Measurements from ENCODE around the gene SEMA3A.

The SEMA3A gene

DNA sequence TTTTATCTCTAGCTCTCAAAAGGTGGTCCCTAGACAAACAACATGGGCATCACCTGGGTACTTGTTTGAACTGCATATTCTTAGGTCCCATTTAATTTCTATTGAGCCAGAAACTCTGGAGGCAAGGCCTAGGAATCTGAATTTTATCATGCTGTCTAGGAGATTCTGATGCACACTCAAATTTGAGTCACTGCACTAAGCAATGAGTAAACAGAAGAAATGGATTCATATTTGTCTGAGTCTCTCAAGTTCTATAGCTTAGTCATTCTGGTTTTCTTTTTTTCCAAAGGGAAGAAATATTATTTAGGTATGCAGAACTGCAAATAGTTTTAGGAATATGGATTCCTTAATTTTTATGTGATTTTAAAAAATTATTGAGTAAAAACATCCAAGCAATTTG, 185.5 kb downstream of the SEMA3A start:
- Histone ChIP-seq H3K9me3 (ENCODE audit: control insufficient read depth in 1 of 2, low read length in 2 of 2) (no peaks in the 10 kb centered on the region), H3K36me3 (ENCODE audit: control insufficient read depth in 1 of 2, insufficient read depth in 2 of 2, low read length in 2 of 2) (no peaks in the 10 kb centered on the region), H3K4me1 (ENCODE audit: control insufficient read depth in 1 of 2, insufficient read depth in 2 of 2, low read length in 2 of 2) (no peaks in the 10 kb centered on the region), H3K27me3 (ENCODE audit: control insufficient read depth in 1 of 2, insufficient read depth in 2 of 2, low read length in 2 of 2) (no peaks in the 10 kb centered on the region), H3K4me3 (ENCODE audit: low read depth in 1 of 2, low read length in 2 of 2) (no peak overlapping the region), H3K27ac (ENCODE audit: low read depth, low read length) (no peak overlapping the region), H3K9ac (ENCODE audit: low read depth in 1 of 2, low read length in 2 of 2) (no peak overlapping the region)

DNA sequence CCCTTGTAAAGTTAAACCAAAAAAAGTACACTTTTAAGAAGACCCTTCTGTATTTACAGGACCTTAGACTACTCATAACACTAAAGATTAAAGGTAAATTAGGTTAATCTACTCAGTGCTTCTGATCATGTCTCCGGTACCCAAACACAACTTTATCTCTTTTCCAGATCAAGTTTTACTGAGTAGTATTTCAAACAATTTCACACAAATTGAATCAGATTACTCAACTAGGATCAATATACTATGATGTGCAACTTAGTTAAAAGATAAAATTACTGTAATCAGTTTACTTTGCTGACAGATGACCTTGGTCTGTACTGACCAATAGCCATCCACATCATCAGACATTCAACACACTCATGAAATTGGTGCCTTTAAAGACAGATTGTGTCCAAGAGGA, 191.4 kb downstream of the SEMA3A start:
- Histone ChIP-seq H3K9me3 (ENCODE audit: control insufficient read depth in 1 of 2, low read length in 2 of 2) (no peaks in the 10 kb centered on the region), H3K36me3 (ENCODE audit: control insufficient read depth in 1 of 2, insufficient read depth in 2 of 2, low read length in 2 of 2) (no peaks in the 10 kb centered on the region), H3K4me3 (ENCODE audit: low read depth in 1 of 2, low read length in 2 of 2) (no peak overlapping the region), H3K27me3 (ENCODE audit: control insufficient read depth in 1 of 2, insufficient read depth in 2 of 2, low read length in 2 of 2) (no peaks in the 10 kb centered on the region), H3K9ac (ENCODE audit: low read depth in 1 of 2, low read length in 2 of 2) (no peak overlapping the region), H3K27ac (ENCODE audit: low read depth, low read length) (no peak overlapping the region), H3K4me1 (ENCODE audit: control insufficient read depth in 1 of 2, insufficient read depth in 2 of 2, low read length in 2 of 2) (no peaks in the 10 kb centered on the region)

GRCh38 chr7:84002348-84002747, 192.2 kb downstream of the SEMA3A start:
- Histone ChIP-seq H3K9ac (ENCODE audit: low read depth in 1 of 2, low read length in 2 of 2) (no peak overlapping the region), H3K36me3 (ENCODE audit: control insufficient read depth in 1 of 2, insufficient read depth in 2 of 2, low read length in 2 of 2) (no peaks in the 10 kb centered on the region), H3K4me1 (ENCODE audit: control insufficient read depth in 1 of 2, insufficient read depth in 2 of 2, low read length in 2 of 2) (no peaks in the 10 kb centered on the region), H3K27me3 (ENCODE audit: control insufficient read depth in 1 of 2, insufficient read depth in 2 of 2, low read length in 2 of 2) (no peaks in the 10 kb centered on the region), H3K27ac (ENCODE audit: low read depth, low read length) (no peak overlapping the region), H3K4me3 (ENCODE audit: low read depth in 1 of 2, low read length in 2 of 2) (no peak overlapping the region), H3K9me3 (ENCODE audit: control insufficient read depth in 1 of 2, low read length in 2 of 2) (no peaks in the 10 kb centered on the region)

GRCh38 chr7:83996879-83997278, 197.7 kb downstream of the SEMA3A start:
- H3K9me3 ChIP-seq (ENCODE audit: control insufficient read depth in 1 of 2, low read length in 2 of 2), result no peaks in the 10 kb centered on the region
- H3K27me3 ChIP-seq (ENCODE audit: control insufficient read depth in 1 of 2, insufficient read depth in 2 of 2, low read length in 2 of 2), result no peaks in the 10 kb centered on the region
- H3K36me3 ChIP-seq (ENCODE audit: control insufficient read depth in 1 of 2, insufficient read depth in 2 of 2, low read length in 2 of 2), result no peaks in the 10 kb centered on the region
- no peak overlapping the region for H3K9ac ChIP-seq (ENCODE audit: low read depth in 1 of 2, low read length in 2 of 2)
- no peak overlapping the region for H3K27ac ChIP-seq (ENCODE audit: low read depth, low read length)
- no peak overlapping the region for H3K4me3 ChIP-seq (ENCODE audit: low read depth in 1 of 2, low read length in 2 of 2)
- H3K4me1 ChIP-seq (ENCODE audit: control insufficient read depth in 1 of 2, insufficient read depth in 2 of 2, low read length in 2 of 2), result no peaks in the 10 kb centered on the region

DNA sequence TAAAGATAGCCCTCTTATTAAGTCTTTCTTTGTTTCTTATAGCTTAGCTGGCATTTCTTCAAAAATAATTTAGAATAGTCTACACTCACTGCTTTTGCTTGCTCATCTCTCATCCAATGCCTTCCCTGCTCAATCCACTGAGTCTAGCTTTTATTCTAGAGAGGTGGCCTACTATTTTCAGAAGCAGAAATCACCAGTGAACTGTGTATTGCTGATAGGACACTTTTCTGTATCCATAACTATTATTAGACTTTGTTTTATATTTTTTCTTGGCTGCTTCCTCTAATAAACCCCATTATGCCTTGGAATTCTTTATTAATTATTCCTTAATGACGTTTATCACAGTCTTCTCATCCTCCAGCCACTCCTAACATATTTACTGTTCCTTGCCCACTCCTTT, 206.8 kb downstream of the SEMA3A start:
- no peaks in the 10 kb centered on the region for H3K27me3 ChIP-seq (ENCODE audit: control insufficient read depth in 1 of 2, insufficient read depth in 2 of 2, low read length in 2 of 2)
- no peaks in the 10 kb centered on the region for H3K4me1 ChIP-seq (ENCODE audit: control insufficient read depth in 1 of 2, insufficient read depth in 2 of 2, low read length in 2 of 2)
- H3K9ac ChIP-seq (ENCODE audit: low read depth in 1 of 2, low read length in 2 of 2), result no peak overlapping the region
- no peak overlapping the region for H3K27ac ChIP-seq (ENCODE audit: low read depth, low read length)
- H3K9me3 ChIP-seq (ENCODE audit: control insufficient read depth in 1 of 2, low read length in 2 of 2), result no peaks in the 10 kb centered on the region
- no peaks in the 10 kb centered on the region for H3K36me3 ChIP-seq (ENCODE audit: control insufficient read depth in 1 of 2, insufficient read depth in 2 of 2, low read length in 2 of 2)
- no peak overlapping the region for H3K4me3 ChIP-seq (ENCODE audit: low read depth in 1 of 2, low read length in 2 of 2)

GRCh38 chr7:83985821-83986220, 208.8 kb downstream of the SEMA3A start:
- Histone ChIP-seq H3K4me3 (ENCODE audit: low read depth in 1 of 2, low read length in 2 of 2) (no peak overlapping the region), H3K36me3 (ENCODE audit: control insufficient read depth in 1 of 2, insufficient read depth in 2 of 2, low read length in 2 of 2) (no peaks in the 10 kb centered on the region), H3K27me3 (ENCODE audit: control insufficient read depth in 1 of 2, insufficient read depth in 2 of 2, low read length in 2 of 2) (no peaks in the 10 kb centered on the region), H3K9me3 (ENCODE audit: control insufficient read depth in 1 of 2, low read length in 2 of 2) (no peaks in the 10 kb centered on the region), H3K4me1 (ENCODE audit: control insufficient read depth in 1 of 2, insufficient read depth in 2 of 2, low read length in 2 of 2) (no peaks in the 10 kb centered on the region), H3K27ac (ENCODE audit: low read depth, low read length) (no peak overlapping the region), H3K9ac (ENCODE audit: low read depth in 1 of 2, low read length in 2 of 2) (no peak overlapping the region)

GRCh38 chr7:83984591-83984990, 210.0 kb downstream of the SEMA3A start:
- no peaks in the 10 kb centered on the region for H3K27me3 ChIP-seq (ENCODE audit: control insufficient read depth in 1 of 2, insufficient read depth in 2 of 2, low read length in 2 of 2)
- no peaks in the 10 kb centered on the region for H3K9me3 ChIP-seq (ENCODE audit: control insufficient read depth in 1 of 2, low read length in 2 of 2)
- H3K27ac ChIP-seq (ENCODE audit: low read depth, low read length), result no peak overlapping the region
- H3K36me3 ChIP-seq (ENCODE audit: control insufficient read depth in 1 of 2, insufficient read depth in 2 of 2, low read length in 2 of 2), result no peaks in the 10 kb centered on the region
- no peak overlapping the region for H3K9ac ChIP-seq (ENCODE audit: low read depth in 1 of 2, low read length in 2 of 2)
- H3K4me3 ChIP-seq (ENCODE audit: low read depth in 1 of 2, low read length in 2 of 2), result no peak overlapping the region
- no peaks in the 10 kb centered on the region for H3K4me1 ChIP-seq (ENCODE audit: control insufficient read depth in 1 of 2, insufficient read depth in 2 of 2, low read length in 2 of 2)

- no peak overlapping the region for H3K27ac ChIP-seq (ENCODE audit: low read depth, low read length)
Observed at GRCh38 chr7:83984076-83984475, 210.5 kb downstream of the SEMA3A start.

DNA sequence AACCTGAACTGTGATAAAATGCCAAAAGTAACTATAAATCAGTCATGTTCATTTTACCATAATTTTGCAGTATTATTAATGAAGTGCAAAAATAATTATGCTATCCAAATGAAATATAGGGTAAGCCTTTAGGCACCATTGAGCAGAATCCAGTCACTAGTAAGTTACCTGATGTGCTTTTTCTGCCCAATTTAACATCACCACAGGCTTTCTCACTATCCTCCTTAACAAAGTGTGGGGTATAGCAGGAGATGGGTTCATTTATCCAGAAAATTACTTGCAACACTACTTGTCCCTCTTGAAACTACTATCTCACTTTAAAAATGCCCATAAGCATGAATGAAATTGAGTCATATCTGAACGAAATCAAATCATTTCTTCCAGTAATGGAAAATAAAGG, 211.0 kb downstream of the SEMA3A start:
- Histone ChIP-seq H3K4me3 (ENCODE audit: low read depth in 1 of 2, low read length in 2 of 2) (no peak overlapping the region), H3K4me1 (ENCODE audit: control insufficient read depth in 1 of 2, insufficient read depth in 2 of 2, low read length in 2 of 2) (no peaks in the 10 kb centered on the region), H3K27me3 (ENCODE audit: control insufficient read depth in 1 of 2, insufficient read depth in 2 of 2, low read length in 2 of 2) (no peaks in the 10 kb centered on the region), H3K36me3 (ENCODE audit: control insufficient read depth in 1 of 2, insufficient read depth in 2 of 2, low read length in 2 of 2) (no peaks in the 10 kb centered on the region), H3K9me3 (ENCODE audit: control insufficient read depth in 1 of 2, low read length in 2 of 2) (no peaks in the 10 kb centered on the region), H3K9ac (ENCODE audit: low read depth in 1 of 2, low read length in 2 of 2) (no peak overlapping the region), H3K27ac (ENCODE audit: low read depth, low read length) (no peak overlapping the region)

More at GRCh38 chr7:83984076-83984475, 210.5 kb downstream of the SEMA3A start:
- H3K9me3 ChIP-seq (ENCODE audit: control insufficient read depth in 1 of 2, low read length in 2 of 2), result no peaks in the 10 kb centered on the region
- H3K4me3 ChIP-seq (ENCODE audit: low read depth in 1 of 2, low read length in 2 of 2), result no peak overlapping the region
- no peaks in the 10 kb centered on the region for H3K27me3 ChIP-seq (ENCODE audit: control insufficient read depth in 1 of 2, insufficient read depth in 2 of 2, low read length in 2 of 2)
- H3K4me1 ChIP-seq (ENCODE audit: control insufficient read depth in 1 of 2, insufficient read depth in 2 of 2, low read length in 2 of 2), result no peaks in the 10 kb centered on the region
- no peak overlapping the region for H3K9ac ChIP-seq (ENCODE audit: low read depth in 1 of 2, low read length in 2 of 2)
- no peaks in the 10 kb centered on the region for H3K36me3 ChIP-seq (ENCODE audit: control insufficient read depth in 1 of 2, insufficient read depth in 2 of 2, low read length in 2 of 2)

- Histone ChIP-seq H3K36me3 (ENCODE audit: control insufficient read depth in 1 of 2, insufficient read depth in 2 of 2, low read length in 2 of 2) (no peaks in the 10 kb centered on the region), H3K27ac (ENCODE audit: low read depth, low read length) (no peak overlapping the region), H3K4me3 (ENCODE audit: low read depth in 1 of 2, low read length in 2 of 2) (no peak overlapping the region), H3K9ac (ENCODE audit: low read depth in 1 of 2, low read length in 2 of 2) (no peak overlapping the region), H3K4me1 (ENCODE audit: control insufficient read depth in 1 of 2, insufficient read depth in 2 of 2, low read length in 2 of 2) (no peaks in the 10 kb centered on the region), H3K9me3 (ENCODE audit: control insufficient read depth in 1 of 2, low read length in 2 of 2) (no peaks in the 10 kb centered on the region), H3K27me3 (ENCODE audit: control insufficient read depth in 1 of 2, insufficient read depth in 2 of 2, low read length in 2 of 2) (no peaks in the 10 kb centered on the region)
Observed at GRCh38 chr7:83976302-83976701, 218.3 kb downstream of the SEMA3A start.

GRCh38 chr7:83970081-83970480, 224.5 kb downstream of the SEMA3A start:
- Histone ChIP-seq H3K36me3 (ENCODE audit: control insufficient read depth in 1 of 2, insufficient read depth in 2 of 2, low read length in 2 of 2) (no peaks in the 10 kb centered on the region), H3K4me1 (ENCODE audit: control insufficient read depth in 1 of 2, insufficient read depth in 2 of 2, low read length in 2 of 2) (no peaks in the 10 kb centered on the region), H3K27me3 (ENCODE audit: control insufficient read depth in 1 of 2, insufficient read depth in 2 of 2, low read length in 2 of 2) (no peaks in the 10 kb centered on the region), H3K4me3 (ENCODE audit: low read depth in 1 of 2, low read length in 2 of 2) (no peak overlapping the region), H3K27ac (ENCODE audit: low read depth, low read length) (no peak overlapping the region), H3K9me3 (ENCODE audit: control insufficient read depth in 1 of 2, low read length in 2 of 2) (no peaks in the 10 kb centered on the region), H3K9ac (ENCODE audit: low read depth in 1 of 2, low read length in 2 of 2) (no peak overlapping the region)

Data from duodenal mucosa (tissue), 2 donors.